GM13977 (cell line): ENCODE data around the gene TXNDC16.

ENCODE experiments used
- DNase-seq: peaks from one replicate; pipeline ENCODE4 v3.0.0; 2012; ENCODE audit warnings: low spot score
- CTCF ChIP-seq: IDR thresholded peaks from 2 replicates; pipeline ENCODE4 v1.5.1; 2012; ENCODE audit warnings: mild to moderate bottlenecking, control low read depth; ENCODE audit not compliant: insufficient read depth; ENCODE audit errors: extremely low read depth, missing control alignments
- in situ Hi-C: fragments of 300-500 bp; cut with MboI; formaldehyde crosslinking; loops from one replicate; pipeline ENCODE4 v1.12.0; 2022; ENCODE audit warnings: low sequenced_read_pairs, low pct_unique_long_range_greater_than_20kb, mixed read lengths, inconsistent platforms; ENCODE audit not compliant: unreplicated experiment

Gene TXNDC16

GRCh38 chr14:52442602-52443001 is 109.7 kb downstream of the TXNDC16 start:
- no peak for DNase-seq
- no peak for TF ChIP-seq CTCF
- in situ Hi-C loops: no loop called here

GRCh38 chr14:52442166-52442565 is 110.1 kb downstream of the TXNDC16 start:
- DNase-seq: no peak
- in situ Hi-C loops: no loop called here
- TF ChIP-seq CTCF: no peak

GRCh38 chr14:52439476-52439875 is 112.8 kb downstream of the TXNDC16 start:
- no peak for DNase-seq
- in situ Hi-C loops: no loop called here
- no peak for TF ChIP-seq CTCF

- DNase-seq: no peak
- in situ Hi-C loops: no loop called here
- TF ChIP-seq CTCF: no peak
Measured at GRCh38 chr14:52434955-52435354, 117.3 kb downstream of the TXNDC16 start.

- no peak for TF ChIP-seq CTCF
- no peak for DNase-seq
- in situ Hi-C loops: no loop called here
Measured at GRCh38 chr14:52430474-52430873, 121.8 kb downstream of the TXNDC16 start.

GRCh38 chr14:52429451-52429850 is 122.9 kb downstream of the TXNDC16 start:
- TF ChIP-seq CTCF: no peak
- no peak for DNase-seq
- in situ Hi-C loops: no loop called here

- in situ Hi-C loops: no loop called here
- DNase-seq: no peak
- TF ChIP-seq CTCF: no peak
Measured at GRCh38 chr14:52427460-52427859, 124.8 kb downstream of the TXNDC16 start.
